Gastrocnemius medialis (tissue), 4 donors: ENCODE results near the gene EFNA5. TPM values are rescaled to one million over a fixed set of nuclear protein-coding genes. Genes with fewer than 3 reads are reported as not detected.

Experiments
- ATAC-seq, 2 donors: fragments of 150-250 bp; one replicate each; pipeline ENCODE4 v1.9.1; 2016
- DNase-seq, 2 donors: peaks; one replicate each; pipeline ENCODE4 v3.0.0-alpha.2; 2019
- H3K27ac ChIP-seq, 4 donors: fragments of 200-600 bp; sonication (generic); 1 replicate in 1 of 4; 2 replicates in 3 of 4; pipeline ENCODE4 v1.5.1; 2016 to 2018; ENCODE audit warnings: mild to moderate bottlenecking in 2 of 4, moderate library complexity in 1 of 4
- H3K27me3 ChIP-seq, 3 donors: fragments of 200-600 bp; sonication (generic) in 2 of 3; 1 replicate in 1 of 3; 2 replicates in 2 of 3; pipeline versions ENCODE4 v1.5.1 to v1.6.0; 2016 to 2019; ENCODE audit warnings: mild to moderate bottlenecking in 1 of 3, moderate library complexity in 1 of 3
- H3K36me3 ChIP-seq, 2 donors: fragments of 200-600 bp; sonication (generic) in 1 of 2; one replicate each; pipeline ENCODE4 v1.5.1; 2017 to 2018
- H3K4me1 ChIP-seq, 2 donors: fragments of 200-600 bp; sonication (generic) in 1 of 2; one replicate each; pipeline ENCODE4 v1.5.1; 2016 to 2017; ENCODE audit warnings: mild to moderate bottlenecking in 2 of 2
- H3K4me3 ChIP-seq, 4 donors: fragments of 200-600 bp; sonication (generic) in 3 of 4; 1 replicate in 1 of 4; 2 replicates in 3 of 4; pipeline ENCODE4 v1.5.1; 2016 to 2019; ENCODE audit warnings: mild to moderate bottlenecking in 2 of 4
- H3K9me3 ChIP-seq, 3 donors: fragments of 200-600 bp; sonication (generic) in 2 of 3; 1 replicate in 1 of 3; 2 replicates in 2 of 3; pipeline ENCODE4 v1.5.1; 2016 to 2019
- POLR2A ChIP-seq, 2 donors: fragments of 450-650 bp; IDR thresholded peaks; one replicate each; pipeline ENCODE4 v1.6.1; 2017; ENCODE audit warnings: antibody characterized with exemption in 2 of 2, mild to moderate bottlenecking in 2 of 2, moderate library complexity in 2 of 2
- in situ Hi-C, 4 donors: fragments of 200-750 bp; cut with MboI; loops; one replicate each; pipeline versions ENCODE4 v1.15.0 to v1.8.0; 2017; ENCODE audit warnings: low sequenced_read_pairs in 4 of 4
- intact Hi-C: fragments of 100-400 bp; cut with DNase I; formaldehyde crosslinking; loops from one replicate; pipeline ENCODE4 v1.15.1; 2023; ENCODE audit warnings: low total_unique reads
- total RNA-seq, 4 donors: library from RNA; depleted of rRNA; stranded (reverse); fragments of >200 nt; gene quantifications; one replicate each; pipeline versions ENCODE4 v1.1.0 to v1.2.3, GENCODE V29; 2016
- TF ChIP-seq, protein P1 (sequence below), 5 experiments: fragments of 450-650 bp in 3 of 5; fragments of 200-600 bp in 2 of 5; sonication (generic) in 2 of 5; IDR thresholded peaks in 4 of 5; conservative IDR thresholded peaks in 1 of 5; 1 replicate in 4 of 5; 2 replicates in 1 of 5; pipeline ENCODE4 v1.5.1; 2016 to 2019; ENCODE audit warnings: antibody characterized with exemption in 5 of 5, mild to moderate bottlenecking in 3 of 5, moderate library complexity in 3 of 5

The EFNA5 gene
- total RNA-seq, 4 donors from 2014 or later, result 0.15 to 0.62 (median 0.20) TPM; not detected in 1

DNA sequence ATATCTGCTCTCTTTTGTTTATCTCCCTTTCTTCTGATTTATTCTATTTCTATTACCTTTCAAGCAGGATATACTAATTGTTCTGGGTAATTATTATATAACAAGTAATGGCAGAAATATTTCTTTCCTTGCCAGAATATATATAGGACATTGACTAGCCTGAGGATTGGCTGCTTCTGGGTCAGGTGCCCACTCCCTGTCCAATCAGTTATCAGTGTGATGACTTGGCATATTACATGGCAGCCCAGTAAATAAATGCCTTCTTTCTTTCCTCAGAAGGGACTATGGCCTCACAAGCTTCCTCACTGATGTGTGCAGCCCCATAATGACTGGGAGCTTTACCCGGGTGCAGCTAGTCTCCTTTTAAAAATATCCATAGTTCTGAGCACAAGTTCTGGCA, 301.1 kb downstream of the EFNA5 start:
- intact Hi-C loops (no loop called here), in situ Hi-C loops (no loop called here)
- H3K4me3 ChIP-seq, result no peak overlapping the region
- peaks cover 4 to 15% of the 10 kb centered on the region in 2 donors for H3K4me1 ChIP-seq
- H3K27ac ChIP-seq, result no peak overlapping the region
- H3K9me3 ChIP-seq, result no peaks in the 10 kb centered on the region
- ATAC-seq (no peak), DNase-seq (no peak)
- no peak for TF ChIP-seq POLR2A (IDR thresholded peaks at IDR 0.05)
- TF ChIP-seq, protein P1, sequence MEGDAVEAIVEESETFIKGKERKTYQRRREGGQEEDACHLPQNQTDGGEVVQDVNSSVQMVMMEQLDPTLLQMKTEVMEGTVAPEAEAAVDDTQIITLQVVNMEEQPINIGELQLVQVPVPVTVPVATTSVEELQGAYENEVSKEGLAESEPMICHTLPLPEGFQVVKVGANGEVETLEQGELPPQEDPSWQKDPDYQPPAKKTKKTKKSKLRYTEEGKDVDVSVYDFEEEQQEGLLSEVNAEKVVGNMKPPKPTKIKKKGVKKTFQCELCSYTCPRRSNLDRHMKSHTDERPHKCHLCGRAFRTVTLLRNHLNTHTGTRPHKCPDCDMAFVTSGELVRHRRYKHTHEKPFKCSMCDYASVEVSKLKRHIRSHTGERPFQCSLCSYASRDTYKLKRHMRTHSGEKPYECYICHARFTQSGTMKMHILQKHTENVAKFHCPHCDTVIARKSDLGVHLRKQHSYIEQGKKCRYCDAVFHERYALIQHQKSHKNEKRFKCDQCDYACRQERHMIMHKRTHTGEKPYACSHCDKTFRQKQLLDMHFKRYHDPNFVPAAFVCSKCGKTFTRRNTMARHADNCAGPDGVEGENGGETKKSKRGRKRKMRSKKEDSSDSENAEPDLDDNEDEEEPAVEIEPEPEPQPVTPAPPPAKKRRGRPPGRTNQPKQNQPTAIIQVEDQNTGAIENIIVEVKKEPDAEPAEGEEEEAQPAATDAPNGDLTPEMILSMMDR (IDR thresholded peaks at IDR 0.05 in 4 of 5, conservative IDR thresholded peaks at IDR 0.05 in 1 of 5), result no peak
- no peaks in the 10 kb centered on the region for H3K36me3 ChIP-seq
- H3K27me3 ChIP-seq, result no peaks in the 10 kb centered on the region

DNA sequence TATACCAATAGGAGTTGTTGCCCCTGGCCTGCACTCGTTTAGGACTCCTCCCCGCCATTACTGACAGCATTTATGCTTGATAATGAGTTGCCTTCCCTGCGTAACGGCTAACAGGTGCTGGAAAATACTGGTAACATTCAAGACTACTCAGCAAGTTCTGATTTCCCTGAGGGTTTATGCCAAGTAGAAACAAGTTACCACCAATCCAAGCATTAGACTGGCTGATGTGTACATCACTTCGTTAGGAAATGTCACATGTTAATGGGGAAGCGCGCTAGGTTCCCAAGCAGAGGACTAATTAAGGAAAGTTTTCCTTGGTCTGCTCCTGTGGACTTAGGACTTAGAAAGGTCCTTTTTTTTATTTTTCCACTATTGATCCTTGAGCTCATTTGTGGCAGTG, 302.1 kb downstream of the EFNA5 start:
- Histone ChIP-seq H3K36me3 (no peaks in the 10 kb centered on the region), H3K9me3 (no peaks in the 10 kb centered on the region), H3K4me1 (peaks cover 4 to 15% of the 10 kb centered on the region in 2 donors), H3K27me3 (no peaks in the 10 kb centered on the region), H3K4me3 (no peak overlapping the region), H3K27ac (no peak overlapping the region)
- intact Hi-C loops, result no loop called here
- DNase-seq (no peak), ATAC-seq (no peak)
- in situ Hi-C loops, result no loop called here
- TF ChIP-seq, protein P1 (IDR thresholded peaks at IDR 0.05 in 4 of 5, conservative IDR thresholded peaks at IDR 0.05 in 1 of 5), result no peak
- TF ChIP-seq POLR2A (IDR thresholded peaks at IDR 0.05), result no peak

DNA sequence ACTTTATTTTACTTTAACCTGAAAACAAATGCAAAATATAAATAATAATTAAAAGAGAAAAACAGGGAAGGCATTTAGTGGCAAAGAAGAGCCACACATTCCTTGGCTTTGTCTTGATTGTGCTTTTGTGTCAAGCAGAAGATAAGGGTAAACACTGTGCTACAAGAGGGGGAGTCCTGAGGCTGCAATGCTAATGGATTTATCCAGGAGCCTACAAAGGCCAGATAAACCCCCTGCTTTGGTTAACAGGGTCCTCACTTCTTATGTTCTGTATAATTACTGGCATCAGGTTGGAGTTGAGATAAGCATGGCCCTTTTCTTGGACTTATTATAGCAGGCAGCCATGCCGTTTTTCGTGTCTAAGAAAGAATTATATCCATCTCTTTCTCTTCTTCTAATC, 302.8 kb downstream of the EFNA5 start:
- Histone ChIP-seq H3K9me3 (no peaks in the 10 kb centered on the region), H3K36me3 (no peaks in the 10 kb centered on the region), H3K27ac (no peak overlapping the region), H3K27me3 (no peaks in the 10 kb centered on the region), H3K4me1 (peaks cover 1 to 10% of the 10 kb centered on the region in 2 donors), H3K4me3 (no peak overlapping the region)
- ATAC-seq, result no peak
- in situ Hi-C loops (no loop called here), intact Hi-C loops (no loop called here)
- DNase-seq, result no peak
- TF ChIP-seq POLR2A (IDR thresholded peaks at IDR 0.05), result no peak
- TF ChIP-seq, protein P1 (IDR thresholded peaks at IDR 0.05 in 4 of 5, conservative IDR thresholded peaks at IDR 0.05 in 1 of 5), result no peak

DNA sequence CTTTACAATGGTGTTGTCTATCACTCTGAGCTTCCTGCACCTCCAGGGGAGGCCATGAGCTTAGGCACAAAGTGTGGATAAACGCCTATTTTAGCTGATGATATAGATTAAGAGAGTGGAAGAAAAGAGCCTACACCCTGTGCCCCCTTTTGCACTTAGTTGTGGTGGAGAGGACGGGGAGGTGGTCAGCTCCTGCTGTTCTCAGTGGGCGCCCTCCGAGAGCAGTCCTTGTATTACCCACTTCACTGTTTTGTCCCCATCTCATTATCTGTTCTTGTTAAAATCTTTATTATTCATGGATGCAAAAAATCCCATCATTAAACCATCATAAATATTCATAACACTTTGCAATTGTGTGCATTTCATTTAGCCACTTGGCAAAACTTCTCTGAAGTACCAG, 303.3 kb downstream of the EFNA5 start:
- Histone ChIP-seq H3K36me3 (no peaks in the 10 kb centered on the region), H3K4me1 (peaks cover 0 to 5% of the 10 kb centered on the region in 2 donors), H3K27me3 (no peaks in the 10 kb centered on the region), H3K4me3 (no peak overlapping the region), H3K9me3 (no peaks in the 10 kb centered on the region), H3K27ac (no peak overlapping the region)
- DNase-seq, result no peak
- in situ Hi-C loops, result no loop called here
- ATAC-seq, result no peak
- TF ChIP-seq, protein P1 (IDR thresholded peaks at IDR 0.05 in 4 of 5, conservative IDR thresholded peaks at IDR 0.05 in 1 of 5), result no peak
- no peak for TF ChIP-seq POLR2A (IDR thresholded peaks at IDR 0.05)
- intact Hi-C loops, result no loop called here
